Esophagus squamous epithelium (tissue), 5 donors: Measurements from ENCODE around the gene PTN. TPM values are rescaled to one million over a fixed set of nuclear protein-coding genes. Genes with fewer than 3 reads are reported as not detected.
"Not testable (repeated sequence)": the region's sequence is repeated elsewhere in the genome, so short reads cannot be mapped to it uniquely, and the experiment has no call there.

Experiments
- DNase-seq: peaks from one replicate; lab custom pipeline; 2025; lab: John Stamatoyannopoulos, UW
- H3K27ac ChIP-seq, 4 donors: fragments of 200-600 bp; sonication (generic); one replicate each; pipeline ENCODE4 v1.5.1; 2016 to 2019; ENCODE audit warnings: mild to moderate bottlenecking in 1 of 4
- H3K27me3 ChIP-seq, 4 donors: fragments of 200-600 bp; sonication (generic); 1 replicate in 3 of 4; 2 replicates in 1 of 4; pipeline versions ENCODE4 v1.5.1 to v1.6.0; 2017 to 2021; ENCODE audit warnings: antibody characterized with exemption in 1 of 4
- H3K36me3 ChIP-seq, 3 donors: fragments of 200-600 bp; sonication (generic); one replicate each; pipeline ENCODE4 v1.5.1; 2016 to 2019
- H3K4me1 ChIP-seq, 3 donors: fragments of 200-600 bp; sonication (generic); one replicate each; pipeline ENCODE4 v1.5.1; 2017 to 2019
- H3K4me3 ChIP-seq, 4 donors: fragments of 200-600 bp; sonication (generic); 1 replicate in 3 of 4; 2 replicates in 1 of 4; pipeline ENCODE4 v1.5.1; 2016 to 2019; ENCODE audit warnings: mild to moderate bottlenecking in 2 of 4, moderate library complexity in 1 of 4
- H3K9me3 ChIP-seq, 3 donors: fragments of 200-600 bp; sonication (generic); one replicate each; pipeline ENCODE4 v1.5.1; 2016 to 2019
- CTCF ChIP-seq, 6 experiments: fragments of 450-650 bp in 4 of 6; fragments of 200-600 bp in 2 of 6; sonication (generic) in 2 of 6; IDR thresholded peaks; one replicate each; pipeline ENCODE4 v1.5.1; 2016 to 2019; ENCODE audit warnings: antibody characterized with exemption in 6 of 6, mild to moderate bottlenecking in 4 of 6, moderate library complexity in 4 of 6
- POLR2A ChIP-seq, 4 donors: fragments of 450-650 bp; IDR thresholded peaks; one replicate each; pipeline ENCODE4 v1.6.1; 2017; ENCODE audit warnings: antibody characterized with exemption in 4 of 4, mild to moderate bottlenecking in 4 of 4, moderate library complexity in 3 of 4
- WGBS, 2 donors: methylation state at CpG; one replicate each; pipeline ENCODE4 v1.1.5; 2018; 5-methylcytosine and 5-hydroxymethylcytosine counted together
- intact Hi-C: fragments of 100-400 bp; cut with DNase I; formaldehyde crosslinking; loops from one replicate; pipeline ENCODE4 v1.15.0; 2022
- total RNA-seq, 4 donors: library from RNA; depleted of rRNA; stranded (reverse); fragments of >200 nt; gene quantifications; one replicate each; pipeline ENCODE4 v1.1.0, GENCODE V29; 2016
- donor health status: DM: yes; HTN: yes; CAD: no.

The PTN gene
- total RNA-seq, 4 donors from 2014 or later, result 22.4 to 95.9 (median 82.9) TPM

- no peaks in the 10 kb centered on the region for H3K36me3 ChIP-seq
- no peak for DNase-seq
- H3K9me3 ChIP-seq, result no peaks in the 10 kb centered on the region
- H3K4me1 ChIP-seq, result no peaks in the 10 kb centered on the region
- H3K27ac ChIP-seq, result no peak overlapping the region
- WGBS, 2 donors, result 89 to 90% methylated on average over 5 of the region's 5 CpGs
- intact Hi-C loops, result no loop called here
- H3K4me3 ChIP-seq, result no peak overlapping the region
- no peaks in the 10 kb centered on the region for H3K27me3 ChIP-seq
- TF ChIP-seq POLR2A (IDR thresholded peaks at IDR 0.05) (no peak), CTCF (IDR thresholded peaks at IDR 0.05) (no peak)
Measured at GRCh38 chr7:137272249-137272648, 71.3 kb downstream of the PTN start.

GRCh38 chr7:137269240-137269639 is 74.3 kb downstream of the PTN start:
- Histone ChIP-seq H3K4me1 (no peaks in the 10 kb centered on the region), H3K36me3 (no peaks in the 10 kb centered on the region), H3K27me3 (no peaks in the 10 kb centered on the region), H3K9me3 (no peaks in the 10 kb centered on the region), H3K27ac (no peak overlapping the region), H3K4me3 (no peak overlapping the region)
- intact Hi-C loops, result no loop called here
- no peak for DNase-seq
- 81 to 83% methylated on average over 2 of the region's 2 CpGs for WGBS, 2 donors
- no peak for TF ChIP-seq CTCF (IDR thresholded peaks at IDR 0.05)
- TF ChIP-seq POLR2A (IDR thresholded peaks at IDR 0.05), result no peak

GRCh38 chr7:137268001-137268865 is 75.3 kb downstream of the PTN start:
- H3K27me3 ChIP-seq, H3K4me1 ChIP-seq, H3K4me3 ChIP-seq, DNase-seq, H3K36me3 ChIP-seq, intact Hi-C loops, H3K9me3 ChIP-seq, H3K27ac ChIP-seq: not testable (repeated sequence)
- 93 to 95% methylated on average over 18 to 24 of the region's 34 CpGs for WGBS, 2 donors

- H3K4me3 ChIP-seq, result no peak overlapping the region
- peaks cover 0 to 21% (median 0%) of the 10 kb centered on the region in 3 donors for H3K36me3 ChIP-seq
- no peak for TF ChIP-seq POLR2A (IDR thresholded peaks at IDR 0.05)
- no peak for TF ChIP-seq CTCF (IDR thresholded peaks at IDR 0.05)
- WGBS, 2 donors, result 73 to 93% methylated on average over 4 of the region's 4 CpGs
- intact Hi-C loops, result no loop called here
- H3K27me3 ChIP-seq, result no peaks in the 10 kb centered on the region
- H3K4me1 ChIP-seq, result no peaks in the 10 kb centered on the region
- no peak for DNase-seq
- no peaks in the 10 kb centered on the region for H3K9me3 ChIP-seq
- no peak overlapping the region for H3K27ac ChIP-seq
Measured at GRCh38 chr7:137266764-137267163, 76.8 kb downstream of the PTN start.

GRCh38 chr7:137265480-137265879 is 78.1 kb downstream of the PTN start:
- H3K27ac ChIP-seq, H3K27me3 ChIP-seq, H3K9me3 ChIP-seq, intact Hi-C loops, H3K4me1 ChIP-seq, DNase-seq, H3K4me3 ChIP-seq: not testable (repeated sequence)
- H3K36me3 ChIP-seq, result peaks cover 0 to 21% (median 0%) of the 10 kb centered on the region in 3 donors
- 75 to 94% methylated on average over 7 of the region's 7 CpGs for WGBS, 2 donors

GRCh38 chr7:137262599-137262998 is 80.9 kb downstream of the PTN start:
- peaks cover 0 to 21% (median 0%) of the 10 kb centered on the region in 3 donors for H3K36me3 ChIP-seq
- H3K9me3 ChIP-seq, result no peaks in the 10 kb centered on the region
- no peak overlapping the region for H3K4me3 ChIP-seq
- no peak overlapping the region for H3K27ac ChIP-seq
- no peaks in the 10 kb centered on the region for H3K4me1 ChIP-seq
- intact Hi-C loops, result no loop called here
- DNase-seq, result no peak
- no peak for TF ChIP-seq POLR2A (IDR thresholded peaks at IDR 0.05)
- no peak for TF ChIP-seq CTCF (IDR thresholded peaks at IDR 0.05)
- H3K27me3 ChIP-seq, result no peaks in the 10 kb centered on the region
- WGBS, 2 donors, result 81 to 94% methylated on average over 7 of the region's 7 CpGs
